Type B pancreatic cell (in vitro differentiated cells): Measurements from ENCODE around the gene CCNJL. TPM values are rescaled to one million over a fixed set of nuclear protein-coding genes. Genes with fewer than 3 reads are reported as not detected.

Experiments
- DNase-seq: peaks from one replicate; pipeline ENCODE4 v3.0.0; 2021; ENCODE audit warnings: mixed read lengths; ENCODE audit not compliant: unreplicated experiment; ENCODE audit errors: extremely low spot score
- H3K27ac Mint-ChIP-seq: 2 replicates; pipeline ENCODE4 v1.8.0; 2021; ENCODE audit warnings: mild to moderate bottlenecking, mixed read lengths
- H3K27me3 Mint-ChIP-seq: 2 replicates; pipeline ENCODE4 v1.8.0; 2021; ENCODE audit warnings: mixed read lengths
- H3K36me3 Mint-ChIP-seq: 2 replicates; pipeline ENCODE4 v1.8.0; 2021; ENCODE audit warnings: mixed read lengths
- H3K4me1 Mint-ChIP-seq: one replicate; pipeline ENCODE4 v1.8.0; 2021; ENCODE audit warnings: mixed read lengths; ENCODE audit not compliant: unreplicated experiment
- H3K4me3 Mint-ChIP-seq: 2 replicates; pipeline ENCODE4 v1.8.0; 2021; ENCODE audit warnings: mild to moderate bottlenecking, mixed read lengths
- H3K9me3 Mint-ChIP-seq: 2 replicates; pipeline ENCODE4 v1.8.0; 2021; ENCODE audit warnings: mixed read lengths
- CTCF ChIP-seq: fragments of 200-600 bp; sonication (generic); conservative IDR thresholded peaks from 2 replicates; pipeline ENCODE4 v1.5.0; 2021; ENCODE audit warnings: antibody characterized with exemption, mild to moderate bottlenecking
- total RNA-seq: library from RNA; stranded (reverse); gene quantifications from 2 replicates; pipeline ENCODE4 v1.2.1, GENCODE V29; 2021; ENCODE audit warnings: low replicate concordance

The CCNJL gene
- total RNA-seq, 1 donor from 2014 or later = 16.6 TPM

GRCh38 chr5:160317434-160317833 lies 5.1 kb upstream of the CCNJL start:
- TF ChIP-seq CTCF = no peak

DNA sequence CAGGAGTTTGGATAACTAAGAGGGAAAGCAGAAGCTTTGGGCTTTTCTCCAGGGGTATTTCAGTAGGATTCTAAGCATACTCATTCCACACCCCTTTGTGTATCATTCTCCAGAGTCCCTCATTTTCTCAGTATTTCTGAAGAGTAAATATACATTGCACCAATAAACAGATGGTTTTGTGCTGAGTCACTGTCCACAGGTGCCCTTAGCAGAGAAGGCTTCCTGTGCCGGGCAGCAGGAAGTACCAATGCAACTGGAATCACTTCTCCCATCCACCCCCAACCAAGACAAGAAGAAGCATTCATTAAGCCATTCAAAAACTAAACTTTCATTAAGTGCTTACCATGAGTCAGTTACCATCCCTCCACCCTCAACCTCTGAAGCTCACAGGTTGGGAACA lies 3.6 kb upstream of the CCNJL start:
- Mint-ChIP-seq H3K4me1 (peaks cover 20% of the 10 kb centered on the region), H3K9me3 (no peaks in the 10 kb centered on the region), H3K27me3 (peaks cover 15% of the 10 kb centered on the region), H3K27ac (peak overlapping the region; percentile 37), H3K36me3 (no peaks in the 10 kb centered on the region), H3K4me3 (no peak overlapping the region)
- DNase-seq = no peak
- TF ChIP-seq CTCF = no peak

More at GRCh38 chr5:160317434-160317833, 5.1 kb upstream of the CCNJL start:
- DNase-seq = no peak
- H3K9me3 Mint-ChIP-seq = no peaks in the 10 kb centered on the region
- H3K4me1 Mint-ChIP-seq = peaks cover 21% of the 10 kb centered on the region
- H3K27me3 Mint-ChIP-seq = peaks cover 9% of the 10 kb centered on the region
- H3K4me3 Mint-ChIP-seq = no peak overlapping the region
- H3K36me3 Mint-ChIP-seq = no peaks in the 10 kb centered on the region
- no peak overlapping the region for H3K27ac Mint-ChIP-seq

- TF ChIP-seq CTCF = no peak
Observed at GRCh38 chr5:160312960-160313727, 780 bp upstream of the CCNJL start.

GRCh38 chr5:160311491-160312133 lies 752 bp downstream of the CCNJL start:
- Mint-ChIP-seq H3K27ac (peak overlapping the region; percentile 63), H3K4me3 (peak overlapping the region; percentile 91), H3K27me3 (peaks cover 17% of the 10 kb centered on the region), H3K4me1 (peaks cover 24% of the 10 kb centered on the region), H3K9me3 (no peaks in the 10 kb centered on the region), H3K36me3 (peaks cover 6% of the 10 kb centered on the region)
- no peak for TF ChIP-seq CTCF
- no peak for DNase-seq

More at GRCh38 chr5:160312960-160313727, 780 bp upstream of the CCNJL start:
- H3K4me1 Mint-ChIP-seq = peaks cover 24% of the 10 kb centered on the region
- H3K36me3 Mint-ChIP-seq = peaks cover 6% of the 10 kb centered on the region
- no peaks in the 10 kb centered on the region for H3K9me3 Mint-ChIP-seq
- peak overlapping the region; percentile 75 for H3K27ac Mint-ChIP-seq
- no peak for DNase-seq
- peak overlapping the region; percentile 97 for H3K4me3 Mint-ChIP-seq
- H3K27me3 Mint-ChIP-seq = peaks cover 17% of the 10 kb centered on the region

- Mint-ChIP-seq H3K27ac (no peak overlapping the region), H3K36me3 (peaks cover 6% of the 10 kb centered on the region), H3K9me3 (no peaks in the 10 kb centered on the region), H3K4me1 (peaks cover 19% of the 10 kb centered on the region), H3K27me3 (peaks cover 17% of the 10 kb centered on the region), H3K4me3 (peak overlapping the region; percentile 91)
- DNase-seq = no peak
- TF ChIP-seq CTCF = no peak
Observed at GRCh38 chr5:160310552-160311295, 1.6 kb downstream of the CCNJL start.
